Esophagus muscularis mucosa (tissue), 4 donors: ENCODE measurements around the gene IMPG2. TPM values are rescaled to one million over a fixed set of nuclear protein-coding genes. Genes with fewer than 3 reads are reported as not detected.

Source experiments
- DNase-seq: peaks from one replicate; pipeline ENCODE4 v3.0.0-alpha.2; 2017; ENCODE audit errors: extremely low spot score
- H3K27ac ChIP-seq, 4 donors: fragments of 200-600 bp; sonication (generic); replicated peaks in 1 of 4; 1 replicate in 3 of 4; 2 replicates in 1 of 4; pipeline ENCODE4 v1.5.1; 2016 to 2019; ENCODE audit warnings: mild to moderate bottlenecking in 1 of 4
- H3K27me3 ChIP-seq, 4 donors: fragments of 200-600 bp; sonication (generic); one replicate each; pipeline versions ENCODE4 v1.5.1 to v1.6.0; 2016 to 2019
- H3K36me3 ChIP-seq, 4 donors: fragments of 200-600 bp; sonication (generic); one replicate each; pipeline ENCODE4 v1.5.1; 2016 to 2019
- H3K4me1 ChIP-seq, 4 donors: fragments of 200-600 bp; sonication (generic); one replicate each; pipeline ENCODE4 v1.5.1; 2016 to 2019
- H3K4me3 ChIP-seq, 4 donors: fragments of 200-600 bp; sonication (generic); 1 replicate in 2 of 4; 2 replicates in 2 of 4; pipeline ENCODE4 v1.5.1; 2016 to 2019; ENCODE audit warnings: mild to moderate bottlenecking in 4 of 4, moderate library complexity in 1 of 4
- H3K9me3 ChIP-seq, 4 donors: fragments of 200-600 bp; sonication (generic); 1 replicate in 3 of 4; 2 replicates in 1 of 4; pipeline ENCODE4 v1.5.1; 2016 to 2019
- EP300 ChIP-seq: sonication (generic); formaldehyde crosslinking; IDR thresholded peaks from one replicate; pipeline ENCODE4 v1.6.1; 2017; ENCODE audit warnings: antibody characterized with exemption
- POLR2A ChIP-seq: fragments of 450-650 bp; IDR thresholded peaks from one replicate; pipeline ENCODE4 v1.6.1; 2017; ENCODE audit warnings: antibody characterized with exemption, moderate library complexity, mild to moderate bottlenecking, low read depth
- POLR2AphosphoS5 ChIP-seq, 2 donors: sonication (generic); formaldehyde crosslinking; IDR thresholded peaks; one replicate each; pipeline ENCODE4 v1.6.1; 2017; ENCODE audit warnings: antibody characterized with exemption in 2 of 2
- WGBS: methylation state at CpG from one replicate; pipeline ENCODE4 v1.1.5; 2018; 5-methylcytosine and 5-hydroxymethylcytosine counted together
- intact Hi-C: fragments of 100-400 bp; cut with DNase I; formaldehyde crosslinking; loops from one replicate; pipeline ENCODE4 v1.15.1; 2023
- total RNA-seq, 4 donors: library from RNA; depleted of rRNA; stranded (reverse); fragments of >200 nt; gene quantifications; one replicate each; pipeline versions ENCODE4 v1.1.0 to v1.2.1, GENCODE V29; 2016
- TF ChIP-seq, protein P1 (sequence below), 3 experiments: fragments of 200-600 bp in 2 of 3; fragments of 450-650 bp in 1 of 3; sonication (generic) in 2 of 3; IDR thresholded peaks; one replicate each; pipeline ENCODE4 v1.5.1; 2017 to 2019; ENCODE audit warnings: antibody characterized with exemption in 3 of 3, mild to moderate bottlenecking in 2 of 3, moderate library complexity in 1 of 3

Gene IMPG2
- total RNA-seq, 4 donors from 2014 or later = 0.78 to 0.83 (median 0.82) TPM

DNA sequence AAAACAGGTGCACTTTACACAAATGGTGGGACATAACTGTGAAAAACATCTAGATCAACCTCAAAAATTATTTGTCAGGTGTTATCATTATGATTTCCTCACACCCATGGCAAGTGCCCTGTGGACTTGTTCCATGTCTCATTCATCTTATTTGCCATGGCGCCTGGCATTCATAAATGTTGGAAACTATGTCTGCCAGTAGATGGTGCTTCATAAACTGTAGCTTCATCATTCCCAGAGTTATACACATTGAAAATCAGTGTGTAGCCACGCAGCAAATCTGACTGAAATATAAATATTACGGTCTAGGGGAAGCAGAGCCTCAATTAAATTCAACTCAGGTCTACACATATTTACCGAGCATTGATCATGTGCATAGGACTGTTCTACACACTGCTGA is 90.7 kb downstream of the IMPG2 start:
- Histone ChIP-seq H3K4me3 (no peak overlapping the region), H3K36me3 (no peaks in the 10 kb centered on the region), H3K27ac (peak overlapping the region in 1 of 4 donors; percentile 19), H3K27me3 (no peaks in the 10 kb centered on the region), H3K9me3 (no peaks in the 10 kb centered on the region), H3K4me1 (peaks cover 0 to 18% (median 9%) of the 10 kb centered on the region in 4 donors)
- intact Hi-C loops = no loop called here
- no peak for TF ChIP-seq POLR2AphosphoS5 (IDR thresholded peaks at IDR 0.05)
- TF ChIP-seq, protein P1, sequence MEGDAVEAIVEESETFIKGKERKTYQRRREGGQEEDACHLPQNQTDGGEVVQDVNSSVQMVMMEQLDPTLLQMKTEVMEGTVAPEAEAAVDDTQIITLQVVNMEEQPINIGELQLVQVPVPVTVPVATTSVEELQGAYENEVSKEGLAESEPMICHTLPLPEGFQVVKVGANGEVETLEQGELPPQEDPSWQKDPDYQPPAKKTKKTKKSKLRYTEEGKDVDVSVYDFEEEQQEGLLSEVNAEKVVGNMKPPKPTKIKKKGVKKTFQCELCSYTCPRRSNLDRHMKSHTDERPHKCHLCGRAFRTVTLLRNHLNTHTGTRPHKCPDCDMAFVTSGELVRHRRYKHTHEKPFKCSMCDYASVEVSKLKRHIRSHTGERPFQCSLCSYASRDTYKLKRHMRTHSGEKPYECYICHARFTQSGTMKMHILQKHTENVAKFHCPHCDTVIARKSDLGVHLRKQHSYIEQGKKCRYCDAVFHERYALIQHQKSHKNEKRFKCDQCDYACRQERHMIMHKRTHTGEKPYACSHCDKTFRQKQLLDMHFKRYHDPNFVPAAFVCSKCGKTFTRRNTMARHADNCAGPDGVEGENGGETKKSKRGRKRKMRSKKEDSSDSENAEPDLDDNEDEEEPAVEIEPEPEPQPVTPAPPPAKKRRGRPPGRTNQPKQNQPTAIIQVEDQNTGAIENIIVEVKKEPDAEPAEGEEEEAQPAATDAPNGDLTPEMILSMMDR (IDR thresholded peaks at IDR 0.05) = peak in 1 of 3 experiments; percentile 19
- WGBS = 54% methylated on average over 3 of the region's 4 CpGs
- DNase-seq = no peak

DNA sequence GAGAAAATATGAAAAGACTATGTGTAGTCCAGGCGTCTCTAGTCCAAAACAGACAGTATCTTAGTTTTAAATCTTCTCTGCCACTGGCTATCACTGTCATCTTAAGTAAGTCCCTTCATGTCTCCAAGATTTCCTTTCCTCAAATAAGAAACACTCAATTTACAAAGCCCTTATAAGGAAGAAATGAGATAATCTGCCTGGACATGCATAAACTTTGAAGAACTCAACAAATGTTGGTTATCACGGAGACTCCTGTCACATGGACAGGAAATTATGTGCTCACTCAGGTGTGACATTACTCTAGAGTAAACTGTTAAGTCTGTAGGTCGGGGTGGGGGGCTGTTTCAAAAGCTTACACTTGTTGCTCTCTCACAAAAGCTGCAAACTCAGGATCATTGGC is 91.9 kb downstream of the IMPG2 start:
- no peaks in the 10 kb centered on the region for H3K27me3 ChIP-seq
- intact Hi-C loops = no loop called here
- H3K4me1 ChIP-seq = peaks cover 0 to 18% (median 9%) of the 10 kb centered on the region in 4 donors
- H3K36me3 ChIP-seq = no peaks in the 10 kb centered on the region
- no peak for DNase-seq
- no peaks in the 10 kb centered on the region for H3K9me3 ChIP-seq
- TF ChIP-seq EP300 (no peak), POLR2A (no peak), POLR2AphosphoS5 (IDR thresholded peaks at IDR 0.05) (no peak)
- TF ChIP-seq, protein P1 (IDR thresholded peaks at IDR 0.05) = no peak
- WGBS = 77% methylated on average over 3 of the region's 3 CpGs
- H3K4me3 ChIP-seq = no peak overlapping the region
- H3K27ac ChIP-seq = no peak overlapping the region

DNA sequence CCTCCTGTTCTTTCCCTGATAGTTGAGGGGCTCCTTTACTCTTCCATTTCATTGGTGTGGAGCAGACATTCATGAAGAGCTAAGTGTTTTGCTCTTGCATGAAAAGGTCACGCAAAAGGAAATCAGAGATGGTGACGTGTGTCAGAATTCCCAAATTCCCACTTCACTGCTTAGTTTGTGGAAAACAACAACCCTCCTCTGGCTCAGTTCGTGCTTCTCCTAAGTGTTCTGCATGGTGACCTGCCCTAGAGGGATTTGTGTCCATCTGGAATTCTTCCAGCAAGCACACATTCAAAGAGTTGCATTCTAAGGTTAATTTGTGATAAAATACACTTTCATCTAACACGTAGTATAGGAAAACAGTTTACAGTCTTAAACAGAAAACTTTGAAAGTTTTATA is 95.6 kb downstream of the IMPG2 start:
- TF ChIP-seq POLR2AphosphoS5 (IDR thresholded peaks at IDR 0.05) (no peak), EP300 (no peak), POLR2A (no peak)
- TF ChIP-seq, protein P1 (IDR thresholded peaks at IDR 0.05) = no peak
- no peak overlapping the region for H3K27ac ChIP-seq
- H3K4me1 ChIP-seq = peaks cover 0 to 3% (median 0%) of the 10 kb centered on the region in 4 donors
- no peaks in the 10 kb centered on the region for H3K36me3 ChIP-seq
- H3K4me3 ChIP-seq = no peak overlapping the region
- no peaks in the 10 kb centered on the region for H3K9me3 ChIP-seq
- intact Hi-C loops = no loop called here
- 82% methylated on average over 4 of the region's 4 CpGs for WGBS
- no peak for DNase-seq
- no peaks in the 10 kb centered on the region for H3K27me3 ChIP-seq

DNA sequence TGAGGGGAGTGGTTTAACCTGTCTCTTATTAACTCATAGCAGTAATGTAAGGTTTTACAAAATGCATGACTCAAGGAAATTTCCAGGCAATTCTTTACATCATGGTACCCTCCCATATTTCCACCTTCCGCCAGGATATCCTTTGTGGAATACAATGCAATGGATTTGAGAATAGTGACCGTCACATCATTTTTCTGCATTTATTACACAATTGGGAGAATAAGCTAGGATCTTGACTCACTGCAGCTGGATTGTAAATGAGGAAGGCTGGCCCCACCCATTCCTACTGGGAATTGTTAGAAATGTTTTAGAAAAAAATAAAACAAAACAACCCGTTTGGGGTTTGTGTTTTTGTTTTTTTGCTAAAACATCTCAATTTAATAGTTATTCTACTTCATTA is 97.4 kb downstream of the IMPG2 start:
- no peak overlapping the region for H3K27ac ChIP-seq
- 67% methylated on average over 3 of the region's 3 CpGs for WGBS
- H3K4me1 ChIP-seq = no peaks in the 10 kb centered on the region
- no peaks in the 10 kb centered on the region for H3K27me3 ChIP-seq
- H3K9me3 ChIP-seq = no peaks in the 10 kb centered on the region
- intact Hi-C loops = no loop called here
- DNase-seq = no peak
- H3K4me3 ChIP-seq = no peak overlapping the region
- TF ChIP-seq EP300 = no peak
- TF ChIP-seq, protein P1 (IDR thresholded peaks at IDR 0.05) = no peak
- no peak for TF ChIP-seq POLR2A
- no peak for TF ChIP-seq POLR2AphosphoS5 (IDR thresholded peaks at IDR 0.05)
- H3K36me3 ChIP-seq = no peaks in the 10 kb centered on the region

DNA sequence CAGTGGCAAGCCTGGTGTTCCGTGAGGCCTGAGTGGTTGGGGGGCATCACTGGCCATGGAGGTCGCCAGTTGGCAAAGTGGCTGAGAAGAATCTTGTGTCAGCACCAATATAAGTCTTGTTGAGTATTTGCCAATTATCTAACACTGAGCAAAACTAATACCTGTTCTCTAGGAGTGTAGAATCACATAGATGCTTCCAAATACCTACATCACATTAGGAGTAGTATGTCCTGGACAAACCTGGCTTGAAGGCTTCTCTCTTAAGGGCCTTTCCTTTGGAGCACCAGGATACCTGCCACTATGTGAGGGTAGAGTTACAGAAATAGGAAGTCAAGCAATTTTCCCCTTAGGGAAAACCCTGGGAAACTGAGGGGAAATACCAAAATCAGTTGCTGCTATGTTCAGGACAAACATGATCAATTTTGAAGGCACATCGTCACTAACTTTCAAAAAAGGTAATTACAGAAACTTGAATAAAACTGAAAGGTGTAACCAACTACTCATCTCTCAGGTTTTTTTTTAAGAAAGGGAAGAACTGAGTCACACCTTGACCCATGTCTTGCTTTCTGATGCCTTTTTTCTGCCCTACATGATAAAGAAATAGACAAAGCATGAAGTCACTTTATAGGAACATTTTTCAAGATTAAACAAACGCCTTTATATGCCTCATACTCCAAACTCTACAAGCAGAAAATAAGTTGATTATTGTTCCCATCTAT is 100.4 kb downstream of the IMPG2 start:
- TF ChIP-seq POLR2AphosphoS5 (IDR thresholded peaks at IDR 0.05) (no peak), EP300 (no peak), POLR2A (no peak)
- TF ChIP-seq, protein P1 (IDR thresholded peaks at IDR 0.05) = no peak
- Histone ChIP-seq H3K4me1 (peaks cover 0 to 9% (median 3%) of the 10 kb centered on the region in 4 donors), H3K9me3 (no peaks in the 10 kb centered on the region), H3K36me3 (no peaks in the 10 kb centered on the region), H3K27me3 (no peaks in the 10 kb centered on the region), H3K27ac (no peak overlapping the region), H3K4me3 (no peak overlapping the region)
- intact Hi-C loops = no loop called here
- DNase-seq = no peak
- WGBS = 88% methylated on average over 4 of the region's 4 CpGs
